NCI-H2196 (cell line): ENCODE measurements around the gene CELA1.

Experiments used
- DNase-seq: peaks from one replicate; lab custom pipeline; 2025; ENCODE audit not compliant: unreplicated experiment; lab: John Stamatoyannopoulos, UW

CELA1 gene

GRCh38 chr12:51346581-51346980, at the start of gene CELA1:
Gene CELA1 (minus strand): TSS chr12:51346679. CDS start chr12:51346638, 41 bp downstream.
- DNase-seq: no peak

DNA sequence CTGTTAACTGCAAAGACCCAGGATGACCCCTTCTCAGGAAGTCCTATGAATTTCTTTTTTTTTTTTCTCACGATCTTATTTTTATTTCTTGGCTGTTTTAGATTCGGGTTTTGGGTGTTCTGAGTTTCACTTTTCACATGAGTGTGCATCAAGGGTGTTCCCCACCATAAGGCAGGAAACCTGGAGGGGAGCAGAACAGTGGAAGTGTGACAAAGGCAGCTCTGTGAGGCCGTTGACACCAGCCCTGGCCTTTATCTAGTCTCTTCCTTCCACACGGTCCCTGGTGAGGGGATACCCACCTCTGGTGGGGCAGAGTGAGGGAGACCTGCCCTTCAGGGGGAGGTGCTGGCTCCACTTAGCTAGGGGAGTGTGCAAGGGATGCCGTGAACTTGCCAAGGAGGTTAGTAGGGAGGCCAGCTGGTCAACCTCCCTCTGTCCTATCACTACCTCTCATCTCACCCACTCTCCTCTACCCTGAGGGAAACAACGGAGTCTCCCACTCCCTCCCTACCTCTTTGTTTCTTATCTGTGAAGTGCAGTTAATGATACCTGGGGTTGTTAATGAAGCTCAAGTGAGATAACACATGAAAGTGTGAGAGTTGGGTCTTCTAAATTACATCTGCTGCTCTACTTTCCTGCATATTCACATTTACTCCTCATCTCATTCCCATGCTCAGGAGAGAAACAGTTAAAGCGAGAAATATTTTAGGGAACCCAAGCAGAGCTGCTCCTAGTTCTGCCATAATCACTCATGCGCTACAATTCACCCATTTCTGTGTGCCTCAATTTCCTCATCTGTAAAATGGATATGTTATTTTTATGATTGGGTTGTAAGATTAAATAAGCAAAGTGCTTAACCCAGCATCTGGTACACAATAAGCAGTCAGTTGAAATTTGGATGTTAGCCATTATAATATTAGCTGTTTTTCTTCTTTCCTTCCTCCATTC, 49.1 kb upstream of the CELA1 start:
- no peak for DNase-seq

DNA sequence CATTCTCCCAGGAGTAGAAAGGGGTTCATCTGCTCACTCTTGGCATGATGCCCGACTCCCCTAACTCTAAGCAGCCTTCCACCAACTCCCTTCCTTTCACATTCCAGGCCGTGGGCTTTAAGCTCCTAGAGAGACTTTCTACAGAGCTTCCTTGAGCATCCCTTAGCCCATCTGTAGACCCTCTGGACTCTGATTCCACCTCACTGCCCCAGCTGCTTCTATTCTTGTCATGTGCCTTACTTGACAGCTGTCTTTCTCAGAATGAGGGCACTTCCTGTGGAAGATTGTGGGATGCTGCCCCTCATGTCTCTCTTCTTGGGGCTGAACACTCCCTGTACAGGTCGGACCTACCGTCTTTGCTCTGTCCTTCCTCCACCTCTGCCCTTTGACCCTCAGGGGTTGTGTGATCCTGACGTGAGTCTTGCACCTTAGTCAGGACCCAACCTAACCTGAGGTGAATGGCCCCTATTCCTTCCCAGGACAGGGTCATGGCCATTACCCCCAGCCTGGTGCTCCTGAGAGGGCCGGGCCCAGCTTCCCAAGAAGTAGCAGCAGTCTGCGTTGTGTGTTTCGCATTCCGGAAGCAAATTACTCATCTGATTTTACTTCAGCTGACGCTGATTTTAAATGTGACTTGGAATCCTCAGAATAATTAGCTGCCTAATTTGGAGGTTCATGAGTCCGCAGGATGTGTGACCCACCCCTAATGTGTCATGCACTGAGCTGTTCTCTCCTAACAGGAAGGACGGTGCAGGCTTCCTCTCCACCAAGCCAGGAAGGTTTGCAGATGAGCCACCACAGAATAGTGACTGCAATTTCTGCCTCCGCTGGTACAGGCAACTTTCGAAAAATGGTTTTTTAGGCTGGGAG, 47.4 kb upstream of the CELA1 start:
- no peak for DNase-seq

DNA sequence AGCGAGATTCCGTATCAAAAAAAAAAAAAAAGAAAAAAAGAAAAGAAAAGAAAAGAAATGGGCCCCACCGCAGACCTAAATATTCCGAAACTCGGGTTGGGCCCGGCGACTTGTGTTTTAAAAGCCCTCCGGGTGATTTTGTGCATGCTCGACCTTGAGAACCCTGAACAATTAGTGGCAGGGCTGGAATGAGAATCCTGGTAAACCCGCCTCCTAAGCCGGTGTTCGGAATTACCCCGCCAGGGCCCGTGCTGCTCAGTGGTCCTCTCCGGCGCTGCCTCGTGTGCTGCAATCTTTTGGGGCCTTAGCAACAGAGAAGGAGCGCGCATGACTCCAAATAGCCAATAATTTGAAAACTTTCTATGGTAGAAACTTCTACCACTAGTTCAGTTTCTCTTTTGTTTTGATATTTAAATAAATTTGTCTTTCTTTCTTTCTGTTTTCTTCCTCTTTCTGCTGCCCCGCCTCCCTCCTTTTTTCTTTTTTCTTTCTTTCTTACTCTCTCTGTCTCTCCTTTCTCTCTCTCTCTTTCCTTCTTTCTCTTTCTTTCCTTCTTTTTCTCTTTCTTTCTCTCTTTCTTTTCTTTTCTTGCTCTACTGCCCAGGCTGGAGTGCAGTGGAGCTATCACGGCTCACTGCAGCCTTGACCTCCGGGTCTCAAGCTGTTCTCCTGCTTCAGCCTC, 46.2 kb upstream of the CELA1 start:
- DNase-seq: no peak

GRCh38 chr12:51391283-51392123, 45.0 kb upstream of the CELA1 start, which contains the start of gene GALNT6:
Gene GALNT6 (minus strand): TSS chr12:51391406. CDS start chr12:51379781, 11,625 bp downstream.
- peak; percentile 46 for DNase-seq

DNA sequence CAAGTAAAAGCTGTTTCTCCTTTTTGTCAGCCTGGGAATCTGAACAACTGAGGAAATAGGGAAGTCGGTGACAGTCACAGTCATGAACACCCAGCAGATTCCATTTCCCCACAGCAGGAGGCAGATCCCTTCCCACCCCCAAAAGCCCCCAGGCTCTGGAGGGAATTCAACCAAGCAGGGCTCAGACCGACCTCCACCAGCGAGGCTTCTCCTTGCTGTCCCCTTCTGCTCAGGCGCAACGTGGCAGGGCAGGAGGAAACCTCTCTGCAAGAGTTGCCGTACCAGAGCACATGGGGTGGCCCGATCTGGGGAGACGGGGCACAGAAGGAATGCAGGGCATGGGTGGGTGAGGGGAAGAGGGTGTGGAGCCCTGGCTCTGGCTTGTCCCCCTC, 44.4 kb upstream of the CELA1 start:
- no peak for DNase-seq

DNA sequence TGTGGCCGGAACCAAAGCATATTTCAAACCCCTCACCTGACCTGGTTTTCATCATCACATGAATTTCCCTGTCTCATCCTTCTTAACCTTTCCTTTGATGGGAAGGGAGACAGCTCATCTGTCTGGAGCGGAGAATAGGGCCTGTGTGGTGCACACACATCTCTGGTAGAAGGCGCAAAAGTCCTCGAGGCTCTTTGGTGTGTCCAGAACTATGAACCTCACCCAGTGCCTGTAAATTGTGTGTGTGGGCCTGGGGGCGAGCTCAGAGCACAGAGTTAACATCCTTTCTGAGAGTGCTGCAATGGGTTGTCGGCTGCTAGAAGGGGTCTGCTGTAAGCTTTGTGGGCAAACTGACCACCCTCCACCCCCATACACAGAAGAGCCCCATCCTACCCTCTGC, 44.0 kb upstream of the CELA1 start:
- no peak for DNase-seq

DNA sequence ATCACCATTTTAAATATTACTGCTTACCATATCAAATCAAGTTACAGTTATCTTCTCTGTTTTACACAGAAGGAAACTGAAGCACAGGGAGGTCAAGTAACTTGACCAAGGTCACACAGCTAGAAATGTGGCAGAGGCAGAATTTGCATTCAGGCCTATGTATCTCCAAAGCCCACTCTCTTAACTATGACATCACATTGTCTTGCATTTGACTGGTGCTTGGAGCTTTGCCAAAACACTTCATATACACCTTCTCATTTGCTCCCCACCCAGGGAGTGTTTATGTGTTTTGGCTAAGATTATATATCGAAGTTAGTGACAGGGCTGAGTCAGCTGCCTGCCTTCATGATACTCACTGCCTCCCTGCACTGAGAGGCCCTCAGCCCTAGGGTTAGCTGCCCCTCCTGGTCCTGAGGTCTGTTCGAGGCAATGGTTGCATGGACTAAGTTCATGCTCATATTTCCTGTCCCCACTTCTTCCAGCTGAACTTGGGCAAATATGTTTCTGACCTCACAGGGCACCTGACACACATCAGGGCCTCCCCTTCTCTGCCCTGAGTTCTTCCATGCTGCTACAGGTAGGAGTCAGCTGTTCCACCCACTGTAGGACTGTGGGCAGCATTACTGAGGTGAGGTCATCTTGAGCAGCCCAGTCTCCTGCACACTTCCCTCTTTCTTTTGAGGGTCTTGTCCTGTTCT, 43.0 kb upstream of the CELA1 start:
- DNase-seq: no peak

DNA sequence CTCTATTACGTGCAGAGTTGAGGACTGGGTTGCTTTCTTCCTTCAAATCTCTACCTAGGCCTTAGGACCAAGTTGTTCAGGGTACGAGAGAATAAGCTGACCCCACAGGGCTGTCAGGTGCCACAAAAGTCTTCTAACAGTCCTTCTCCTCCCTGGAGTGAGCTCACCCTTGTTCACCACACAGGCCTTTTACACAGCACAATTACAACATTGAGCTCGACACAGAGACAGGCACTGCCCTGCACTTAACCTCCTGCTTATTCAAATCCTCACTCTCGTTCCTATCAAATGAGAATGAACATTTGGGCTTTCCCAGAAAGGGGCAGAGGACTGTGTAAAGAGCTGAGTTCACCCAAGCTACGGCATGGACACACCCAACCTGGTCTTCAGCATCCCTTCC, 42.4 kb upstream of the CELA1 start:
- no peak for DNase-seq

DNA sequence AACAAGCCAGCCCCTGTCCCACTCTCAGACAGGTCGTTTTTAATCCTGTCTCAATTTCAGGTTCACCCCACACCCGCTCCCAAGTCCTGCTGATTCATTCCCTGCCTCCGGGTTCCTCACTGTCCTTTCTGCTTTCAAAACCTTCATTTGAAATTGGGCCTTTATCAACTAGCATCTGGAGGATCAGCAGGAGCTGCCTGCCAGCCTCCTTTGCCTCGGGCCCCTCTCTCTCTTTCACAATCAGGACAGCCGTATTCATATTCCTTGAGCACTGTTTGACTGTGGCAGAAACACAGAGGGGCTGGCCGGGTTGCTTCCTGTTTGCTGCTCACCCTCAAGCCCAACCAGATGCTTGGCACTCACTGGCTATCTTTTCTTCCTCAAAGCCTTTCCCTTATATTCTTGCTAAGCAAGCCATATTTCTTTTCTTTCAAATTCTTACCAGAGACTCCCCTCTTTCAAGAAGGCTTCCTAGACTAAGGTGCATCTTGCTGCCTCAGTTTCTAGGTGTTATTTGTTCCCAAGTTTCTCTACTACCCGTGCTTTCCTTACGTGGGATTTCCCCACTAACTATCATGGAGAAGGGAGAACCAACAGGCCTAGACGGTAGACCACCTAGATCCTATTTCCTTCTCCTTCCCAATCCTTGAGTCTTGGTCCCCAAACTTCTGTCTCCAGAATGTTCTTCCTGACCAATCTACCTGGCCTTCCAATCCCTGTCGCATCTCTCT, 41.8 kb upstream of the CELA1 start:
- no peak for DNase-seq

- peak; percentile 56 for DNase-seq
Measured at GRCh38 chr12:51386351-51386750, 39.9 kb upstream of the CELA1 start.

DNA sequence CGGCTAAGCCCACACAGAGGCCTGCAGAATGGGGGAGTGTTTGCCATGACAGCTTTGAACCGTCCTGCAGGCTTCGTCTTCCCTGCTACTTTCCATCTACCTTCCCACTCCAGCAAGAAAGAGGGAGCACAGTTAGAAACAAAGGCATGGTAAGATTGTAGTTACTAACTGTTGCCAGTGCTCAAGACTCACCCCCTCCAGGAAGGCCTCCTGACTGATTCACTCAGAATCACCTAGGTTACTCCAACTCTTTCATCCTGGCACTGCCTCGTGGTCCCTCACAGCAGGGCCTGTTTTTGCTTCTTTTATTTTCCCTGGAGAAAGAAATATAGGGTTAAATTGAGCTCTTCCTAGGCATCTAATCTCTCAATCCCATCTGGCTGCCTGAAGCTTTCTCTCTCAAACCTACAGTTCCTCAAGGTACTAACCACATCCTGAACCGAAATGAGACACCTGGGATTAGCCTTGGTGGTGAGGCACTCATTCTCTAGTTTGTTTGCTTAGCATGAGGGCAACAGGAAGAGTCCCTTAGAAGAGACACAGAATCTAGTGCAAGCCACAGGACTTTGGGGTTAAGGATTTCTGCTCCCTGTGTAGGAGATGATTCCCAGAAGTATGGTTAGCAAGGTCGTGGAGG, 36.9 kb upstream of the CELA1 start:
- peak; percentile 74 for DNase-seq

GRCh38 chr12:51382173-51382572, 35.7 kb upstream of the CELA1 start:
- DNase-seq: no peak

DNA sequence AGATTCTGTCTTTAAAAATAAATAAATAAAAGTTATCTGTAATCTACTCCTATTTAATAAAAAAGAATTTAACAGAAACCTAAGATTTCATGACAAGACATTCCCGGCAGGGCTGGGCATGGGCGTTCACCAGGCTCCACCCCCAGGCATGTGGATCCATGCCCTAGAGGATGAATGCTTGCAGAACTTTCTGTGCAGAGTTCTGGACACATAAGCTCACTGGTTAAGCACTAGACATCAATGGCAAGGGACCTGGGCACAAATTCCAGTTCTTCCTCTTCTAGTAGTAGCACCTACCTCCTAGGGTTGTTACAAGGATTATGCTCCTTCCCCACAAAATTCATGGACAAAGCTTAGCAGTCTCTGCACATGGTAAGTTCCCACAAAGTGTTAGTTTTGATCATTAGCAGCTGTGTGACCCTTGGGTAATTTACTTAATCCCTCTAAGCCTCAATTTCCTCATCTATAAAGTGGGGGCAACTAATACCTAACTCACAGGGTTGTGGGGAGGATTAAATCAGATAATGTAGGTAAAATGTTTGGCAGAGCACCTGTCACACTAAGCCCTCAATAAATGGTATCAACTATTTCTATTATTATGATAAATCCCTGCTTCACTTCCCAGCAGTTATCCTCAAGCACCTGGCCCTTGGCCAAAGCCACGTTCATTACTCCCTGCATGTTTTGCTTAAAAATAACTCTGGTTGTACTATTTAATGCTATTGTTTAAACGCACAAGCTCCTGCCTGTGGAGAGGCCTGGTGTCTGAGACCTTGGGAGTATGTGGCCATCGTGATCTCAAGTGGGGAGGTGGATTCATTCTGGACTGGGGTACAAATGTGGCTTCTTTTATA, 35.0 kb upstream of the CELA1 start:
- peak; percentile 30 for DNase-seq

- no peak for DNase-seq
Measured at GRCh38 chr12:51379571-51379970, 33.1 kb upstream of the CELA1 start.

- DNase-seq: no peak
Measured at GRCh38 chr12:51378749-51379148, 32.3 kb upstream of the CELA1 start.

GRCh38 chr12:51377099-51377984, 30.9 kb upstream of the CELA1 start:
- DNase-seq: peak; percentile 62
